Left kidney (tissue), 2 donors: ENCODE data around the gene EIF2B1. TPM values are rescaled to one million over a fixed set of nuclear protein-coding genes. Genes with fewer than 3 reads are reported as not detected.

Source experiments
- DNase-seq: peaks from one replicate; pipeline ENCODE4 v3.0.0-alpha.2; 2013
- polyA plus RNA-seq: library from polyadenylated mRNA; unstranded; fragments of 120-200 nt; gene quantifications from one replicate; pipeline ENCODE4 v1.2.1, GENCODE V29; 2013; ENCODE audit not compliant: insufficient read length

Gene EIF2B1
- polyA plus RNA-seq, 1 donor = 71.5 TPM

DNA sequence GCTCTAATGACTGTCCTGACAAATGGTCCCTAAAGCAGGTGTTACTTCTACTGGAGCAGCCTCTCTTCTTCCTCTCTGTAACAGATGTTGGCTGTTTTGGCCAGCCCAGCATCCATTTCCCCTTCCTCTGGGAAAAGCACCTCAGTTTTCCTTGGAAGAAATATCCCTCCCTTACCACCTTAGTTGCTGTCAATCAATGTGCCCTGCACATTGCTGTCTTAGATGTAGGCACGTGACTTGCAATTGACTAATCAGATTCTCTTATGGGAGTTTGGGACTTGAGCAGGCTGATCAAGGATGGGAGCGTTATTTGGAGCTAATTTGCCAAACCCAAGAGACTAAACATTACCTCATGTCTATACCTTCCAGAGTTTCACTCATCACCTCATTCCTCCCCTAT is 61.1 kb downstream of the EIF2B1 start:
- no peak for DNase-seq

DNA sequence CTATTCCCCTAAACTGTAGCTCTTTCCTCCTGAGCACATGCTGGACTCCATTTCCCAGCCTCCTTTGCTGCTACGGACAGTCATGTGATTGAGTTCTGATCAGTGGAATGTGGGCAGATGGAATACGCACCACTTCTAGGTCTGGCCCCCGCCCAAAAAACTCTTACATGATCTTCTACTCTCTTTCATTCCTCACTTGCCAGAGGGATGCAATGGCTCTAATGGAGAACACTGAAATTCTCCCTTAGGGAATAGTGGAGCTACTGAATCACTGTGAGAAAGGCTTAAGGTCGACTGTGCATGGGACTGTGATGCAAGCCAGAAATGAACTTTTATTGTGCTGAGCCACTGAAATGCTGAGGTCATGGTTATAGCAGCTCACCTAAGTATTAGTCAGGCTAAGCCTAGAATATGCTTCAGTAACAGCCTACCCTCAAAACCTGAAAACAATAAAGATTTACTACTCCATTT is 62.1 kb downstream of the EIF2B1 start:
- DNase-seq = no peak

Other genes with a start within 250 kb of the EIF2B1 start
- gene KMT5A, start 249.6 kb downstream of the EIF2B1 start, polyA plus RNA-seq = 58.7 TPM
- 5.3 TPM for gene RILPL2, start 197.0 kb downstream of the EIF2B1 start, polyA plus RNA-seq
- 42.6 TPM for gene SNRNP35, start 175.5 kb downstream of the EIF2B1 start, polyA plus RNA-seq
- 22.1 TPM for gene RILPL1, start 100.0 kb downstream of the EIF2B1 start, polyA plus RNA-seq
- 222 TPM for gene TMED2, start 49.1 kb downstream of the EIF2B1 start, polyA plus RNA-seq
- 47.5 TPM for gene DDX55, start 31.6 kb downstream of the EIF2B1 start, polyA plus RNA-seq
- 48.3 TPM for gene GTF2H3, start 143 bp upstream of the EIF2B1 start, polyA plus RNA-seq
- 41.6 TPM for gene TCTN2, start 37.4 kb upstream of the EIF2B1 start, polyA plus RNA-seq
- 32.1 TPM for gene ATP6V0A2, start 78.7 kb upstream of the EIF2B1 start, polyA plus RNA-seq
- 7.5 TPM for gene DNAH10, start 128.6 kb upstream of the EIF2B1 start, polyA plus RNA-seq